Measurements from ENCODE around the gene IRGC. TPM values are rescaled to one million over a fixed set of nuclear protein-coding genes. Genes with fewer than 3 reads are reported as not detected.

IRGC gene
- total RNA-seq, 1 experiment from 2014 or later: not detected

GRCh38 chr19:43672061-43672679 is 43.7 kb upstream of the IRGC start:
- CTCF ChIA-PET: interaction anchor here (0.6 to 1.1 kb wide), 2 partner anchors 67 to 1368 kb away, joined by 4 to 5 read pairs; no protein-coding TSS in a partner anchor
- no peak for TF ChIP-seq CTCF (IDR thresholded peaks at IDR 0.05; ENCODE audit: unreplicated experiment)
- peak overlapping the region; percentile 11 for H3K4me3 Mint-ChIP-seq (ENCODE audit: low read depth, unreplicated experiment)
- H3K9me3 Mint-ChIP-seq (ENCODE audit: low read depth, unreplicated experiment): peaks cover 3% of the 10 kb centered on the region
- peak overlapping the region; percentile 42 for H3K27ac Mint-ChIP-seq (ENCODE audit: unreplicated experiment)
- intact Hi-C loops (cut with micrococcal nuclease; ENCODE audit: unreplicated experiment): no loop called here
- no peaks in the 10 kb centered on the region for H3K27me3 Mint-ChIP-seq (ENCODE audit: unreplicated experiment)
- H3K4me1 Mint-ChIP-seq (ENCODE audit: low read depth, unreplicated experiment): peaks cover 38% of the 10 kb centered on the region
- peak; percentile 32 for DNase-seq
- BruUV-seq (replicated peaks): no TSS peak
- peaks cover 38% of the 10 kb centered on the region for H3K36me3 Mint-ChIP-seq (ENCODE audit: insufficient read depth, unreplicated experiment)

GRCh38 chr19:43673637-43674036 is 42.2 kb upstream of the IRGC start:
- BruUV-seq (replicated peaks): no TSS peak
- no peak for TF ChIP-seq CTCF (IDR thresholded peaks at IDR 0.05; ENCODE audit: unreplicated experiment)
- intact Hi-C loops (cut with micrococcal nuclease; ENCODE audit: unreplicated experiment): no loop called here
- Mint-ChIP-seq H3K4me1 (ENCODE audit: low read depth, unreplicated experiment) (peaks cover 26% of the 10 kb centered on the region), H3K27ac (ENCODE audit: unreplicated experiment) (no peak overlapping the region), H3K4me3 (ENCODE audit: low read depth, unreplicated experiment) (no peak overlapping the region), H3K36me3 (ENCODE audit: insufficient read depth, unreplicated experiment) (peaks cover 25% of the 10 kb centered on the region), H3K27me3 (ENCODE audit: unreplicated experiment) (no peaks in the 10 kb centered on the region), H3K9me3 (ENCODE audit: low read depth, unreplicated experiment) (no peaks in the 10 kb centered on the region)
- DNase-seq: no peak
- CTCF ChIA-PET: interaction anchor here (0.7 to 2.1 kb wide), 2 partner anchors 58 to 72 kb away, joined by 3 to 7 read pairs; no protein-coding TSS in a partner anchor

GRCh38 chr19:43674183-43674582 is 41.7 kb upstream of the IRGC start:
- Mint-ChIP-seq H3K4me1 (ENCODE audit: low read depth, unreplicated experiment) (peaks cover 25% of the 10 kb centered on the region), H3K27ac (ENCODE audit: unreplicated experiment) (no peak overlapping the region), H3K27me3 (ENCODE audit: unreplicated experiment) (no peaks in the 10 kb centered on the region), H3K9me3 (ENCODE audit: low read depth, unreplicated experiment) (no peaks in the 10 kb centered on the region), H3K36me3 (ENCODE audit: insufficient read depth, unreplicated experiment) (peaks cover 20% of the 10 kb centered on the region), H3K4me3 (ENCODE audit: low read depth, unreplicated experiment) (no peak overlapping the region)
- intact Hi-C loops (cut with micrococcal nuclease; ENCODE audit: unreplicated experiment): no loop called here
- DNase-seq: no peak
- no TSS peak for BruUV-seq (replicated peaks)
- no peak for TF ChIP-seq CTCF (IDR thresholded peaks at IDR 0.05; ENCODE audit: unreplicated experiment)
- CTCF ChIA-PET: interaction anchor here (0.7 to 2.1 kb wide), 4 partner anchors 13 to 71 kb away, joined by 3 to 8 read pairs (median 6); no protein-coding TSS in a partner anchor

- Mint-ChIP-seq H3K27ac (ENCODE audit: unreplicated experiment) (peak overlapping the region; percentile 98), H3K4me3 (ENCODE audit: low read depth, unreplicated experiment) (no peak overlapping the region), H3K9me3 (ENCODE audit: low read depth, unreplicated experiment) (no peaks in the 10 kb centered on the region), H3K27me3 (ENCODE audit: unreplicated experiment) (no peaks in the 10 kb centered on the region), H3K36me3 (ENCODE audit: insufficient read depth, unreplicated experiment) (peaks cover 16% of the 10 kb centered on the region), H3K4me1 (ENCODE audit: low read depth, unreplicated experiment) (peaks cover 25% of the 10 kb centered on the region)
- DNase-seq: no peak
- TF ChIP-seq CTCF (IDR thresholded peaks at IDR 0.05; ENCODE audit: unreplicated experiment): no peak
- CTCF ChIA-PET: interaction anchor here (0.7 to 2.1 kb wide), 3 partner anchors 13 to 71 kb away, joined by 4 to 8 read pairs (median 7); no protein-coding TSS in a partner anchor
- BruUV-seq (replicated peaks): no TSS peak
- intact Hi-C loops (cut with micrococcal nuclease; ENCODE audit: unreplicated experiment): no loop called here
Measured at GRCh38 chr19:43674596-43674995, 41.3 kb upstream of the IRGC start.

Measured in Calu3 (cell line).